BLaER1 (cell line): Measurements from ENCODE around the gene UNC5A.

Experiments
- H3K27ac ChIP-seq: shearing (Covaris generic); formaldehyde crosslinking; 2 replicates; pipeline ENCODE4 v1.8.1; 2022
- H3K27me3 ChIP-seq: shearing (Covaris generic); formaldehyde crosslinking; 2 replicates; pipeline ENCODE4 v1.8.1; 2022
- H3K36me3 ChIP-seq: shearing (Covaris generic); formaldehyde crosslinking; 2 replicates; pipeline ENCODE4 v1.8.1; 2022
- H3K4me1 ChIP-seq: shearing (Covaris generic); formaldehyde crosslinking; 2 replicates; pipeline ENCODE4 v1.8.1; 2022
- H3K4me2 ChIP-seq: shearing (Covaris generic); formaldehyde crosslinking; 2 replicates; pipeline ENCODE4 v1.8.1; 2022
- H3K4me3 ChIP-seq: shearing (Covaris generic); formaldehyde crosslinking; 2 replicates; pipeline ENCODE4 v1.8.1; 2022
- H3K9ac ChIP-seq: shearing (Covaris generic); formaldehyde crosslinking; 2 replicates; pipeline ENCODE4 v1.8.1; 2022
- H3K9me3 ChIP-seq: shearing (Covaris generic); formaldehyde crosslinking; 2 replicates; pipeline ENCODE4 v1.8.1; 2022
- H4K20me1 ChIP-seq: shearing (Covaris generic); formaldehyde crosslinking; 2 replicates; pipeline ENCODE4 v1.8.1; 2022
- Cebpa-rat ChIP-seq: shearing (Covaris generic); IDR thresholded peaks from 2 replicates; pipeline ENCODE4 v1.8.1; 2022

The UNC5A gene

DNA sequence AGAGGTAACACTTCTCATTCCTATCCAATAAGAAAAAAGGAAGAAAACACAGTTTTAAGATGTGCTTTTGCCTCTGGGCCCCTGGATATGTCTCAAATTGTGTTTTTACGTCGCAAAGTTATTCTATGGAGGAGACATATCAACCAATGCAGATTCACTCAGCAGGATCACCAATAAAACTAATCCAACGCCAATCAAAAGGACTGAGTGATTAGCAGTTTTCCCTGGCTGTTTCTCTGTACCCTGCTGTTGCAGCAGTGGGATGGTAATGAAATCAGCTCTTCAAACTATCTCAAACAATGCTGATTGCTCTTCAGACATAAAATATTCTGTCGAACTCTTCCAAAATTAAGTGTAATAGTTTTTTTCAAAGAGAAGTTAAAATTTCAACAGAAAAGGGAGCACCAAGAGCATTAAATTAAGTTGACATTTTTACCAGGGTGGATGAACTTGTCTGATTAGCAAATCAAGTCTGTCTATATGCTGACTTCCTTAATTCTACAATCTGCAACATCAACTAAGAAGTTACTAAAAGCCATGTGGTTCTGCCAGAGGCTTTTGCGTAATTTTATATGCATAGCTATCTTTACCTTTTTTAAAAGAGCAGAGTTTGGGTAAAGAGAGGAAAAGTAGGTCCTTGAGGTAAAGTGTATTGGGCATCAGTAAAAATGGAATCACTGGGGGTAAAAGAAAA lies 98.5 kb downstream of the UNC5A start:
- H3K9me3 ChIP-seq = no peaks in the 10 kb centered on the region
- H3K36me3 ChIP-seq = peaks cover 93% of the 10 kb centered on the region
- TF ChIP-seq Cebpa-rat = no peak
- no peak overlapping the region for H3K9ac ChIP-seq
- peaks cover 87% of the 10 kb centered on the region for H4K20me1 ChIP-seq
- no peak overlapping the region for H3K27ac ChIP-seq
- H3K4me2 ChIP-seq = no peak overlapping the region
- no peak overlapping the region for H3K4me3 ChIP-seq
- H3K4me1 ChIP-seq = no peaks in the 10 kb centered on the region
- no peaks in the 10 kb centered on the region for H3K27me3 ChIP-seq

DNA sequence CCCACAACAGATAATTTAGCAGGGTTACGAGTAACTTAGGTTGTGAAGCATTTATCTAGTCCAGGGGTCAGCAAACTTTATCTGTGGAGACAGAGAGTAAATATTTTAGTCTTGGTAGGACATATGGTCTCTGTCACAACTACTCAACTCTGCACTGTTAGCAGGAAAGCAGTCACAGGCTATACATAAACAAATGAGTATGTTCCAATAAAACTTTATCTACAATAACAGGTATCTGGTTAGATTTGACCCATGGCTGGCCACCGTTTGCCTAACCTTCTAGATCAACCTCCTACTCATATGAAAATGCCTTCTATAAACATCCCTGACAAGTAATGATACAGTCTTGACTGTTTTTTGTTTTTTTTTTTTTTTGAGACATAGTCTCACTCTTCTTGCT lies 101.8 kb downstream of the UNC5A start:
- H3K4me3 ChIP-seq = no peak overlapping the region
- no peak overlapping the region for H3K4me2 ChIP-seq
- H3K4me1 ChIP-seq = no peaks in the 10 kb centered on the region
- TF ChIP-seq Cebpa-rat = no peak
- H3K9ac ChIP-seq = no peak overlapping the region
- H3K27ac ChIP-seq = no peak overlapping the region
- H3K9me3 ChIP-seq = no peaks in the 10 kb centered on the region
- H3K27me3 ChIP-seq = no peaks in the 10 kb centered on the region
- H4K20me1 ChIP-seq = peaks cover 95% of the 10 kb centered on the region
- H3K36me3 ChIP-seq = peaks cover 83% of the 10 kb centered on the region

DNA sequence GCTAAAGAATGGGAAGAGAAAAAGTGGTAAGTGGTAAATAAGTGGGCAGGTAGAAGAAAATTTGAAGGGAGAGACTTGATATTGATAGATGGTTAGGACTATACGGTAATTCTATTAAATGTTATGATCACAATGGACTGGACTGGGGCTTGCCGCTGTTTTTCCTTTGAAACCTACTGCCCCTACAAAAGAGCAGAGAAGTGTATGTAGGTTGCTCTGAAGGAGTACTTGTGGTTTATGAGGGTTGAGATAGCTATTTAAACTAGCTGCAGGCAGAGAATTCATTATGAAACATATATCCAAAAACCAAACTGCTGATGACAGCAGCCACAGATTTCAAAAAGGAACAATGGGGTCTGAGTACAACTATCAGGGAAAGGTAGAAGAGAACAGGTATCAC lies 105.5 kb downstream of the UNC5A start:
- Histone ChIP-seq H3K4me3 (no peak overlapping the region), H3K4me2 (no peak overlapping the region), H3K36me3 (peaks cover 80% of the 10 kb centered on the region), H3K4me1 (no peaks in the 10 kb centered on the region), H3K9me3 (no peaks in the 10 kb centered on the region), H3K27me3 (no peaks in the 10 kb centered on the region), H4K20me1 (peaks cover 77% of the 10 kb centered on the region), H3K27ac (no peak overlapping the region), H3K9ac (no peak overlapping the region)
- no peak for TF ChIP-seq Cebpa-rat

DNA sequence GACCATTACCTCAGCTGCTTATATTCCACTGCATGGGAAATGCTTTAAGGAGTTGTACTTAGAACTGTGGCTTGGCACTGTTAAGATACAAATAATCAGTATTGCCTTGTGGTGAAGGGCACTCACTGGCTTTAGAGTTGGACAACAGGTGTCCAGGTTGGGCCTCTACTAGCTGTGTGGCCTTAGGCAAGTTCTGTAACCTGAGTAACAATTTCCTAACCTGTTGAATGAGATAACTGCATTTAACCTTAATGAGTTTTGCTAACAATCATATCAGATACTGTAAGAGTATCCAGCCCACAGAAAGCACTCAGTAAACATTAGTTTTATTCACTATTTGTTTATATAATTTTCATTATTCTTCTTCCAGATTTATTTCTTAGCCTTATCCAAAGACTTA lies 106.0 kb downstream of the UNC5A start:
- no peak for TF ChIP-seq Cebpa-rat
- no peak overlapping the region for H3K4me2 ChIP-seq
- no peak overlapping the region for H3K4me3 ChIP-seq
- no peaks in the 10 kb centered on the region for H3K9me3 ChIP-seq
- no peak overlapping the region for H3K9ac ChIP-seq
- peaks cover 76% of the 10 kb centered on the region for H4K20me1 ChIP-seq
- no peaks in the 10 kb centered on the region for H3K27me3 ChIP-seq
- no peaks in the 10 kb centered on the region for H3K4me1 ChIP-seq
- no peak overlapping the region for H3K27ac ChIP-seq
- H3K36me3 ChIP-seq = peaks cover 80% of the 10 kb centered on the region

DNA sequence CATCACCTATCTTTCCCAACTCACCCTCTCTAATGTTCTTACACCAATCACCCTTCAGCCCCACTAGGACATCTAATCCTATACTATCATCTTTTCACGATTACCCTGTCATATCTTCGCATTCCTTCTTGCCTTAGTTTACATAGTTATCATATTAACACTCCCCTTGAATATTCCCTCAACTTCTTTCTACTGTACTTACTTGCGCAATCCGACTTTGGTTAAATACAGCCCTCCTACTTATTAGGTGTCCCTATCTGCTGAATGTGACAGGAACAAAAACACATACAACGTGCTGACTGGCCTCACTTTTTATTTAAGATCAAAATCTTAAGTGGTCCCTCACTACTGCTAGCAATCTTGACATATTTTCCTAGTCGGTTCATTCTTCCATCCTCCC lies 108.3 kb downstream of the UNC5A start:
- Histone ChIP-seq H3K4me1 (no peaks in the 10 kb centered on the region), H3K4me3 (no peak overlapping the region), H3K9ac (no peak overlapping the region), H3K27me3 (no peaks in the 10 kb centered on the region), H3K9me3 (no peaks in the 10 kb centered on the region), H3K36me3 (peaks cover 80% of the 10 kb centered on the region), H3K27ac (no peak overlapping the region), H4K20me1 (peaks cover 73% of the 10 kb centered on the region), H3K4me2 (no peak overlapping the region)
- TF ChIP-seq Cebpa-rat = no peak

DNA sequence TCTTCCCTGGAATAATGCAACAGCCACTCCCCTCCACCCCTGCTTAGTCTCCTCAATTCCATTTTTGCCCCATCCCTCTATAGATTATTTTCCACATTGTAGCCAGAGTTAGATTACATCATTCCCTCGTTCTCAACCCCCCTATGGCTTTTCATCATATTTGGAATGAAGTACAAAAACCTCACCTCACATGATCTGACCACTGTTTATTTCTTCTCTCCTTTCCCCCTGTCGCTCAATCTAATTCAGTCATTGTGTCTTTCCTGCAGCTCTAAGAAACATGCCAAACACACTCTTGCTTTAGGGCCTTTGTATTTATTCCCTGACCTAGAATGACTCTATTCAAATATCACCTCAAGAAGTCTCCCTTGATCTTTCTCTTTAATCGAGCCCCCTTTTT lies 111.4 kb downstream of the UNC5A start:
- H3K27me3 ChIP-seq = no peaks in the 10 kb centered on the region
- H3K9ac ChIP-seq = no peak overlapping the region
- H3K4me3 ChIP-seq = no peak overlapping the region
- TF ChIP-seq Cebpa-rat = no peak
- H3K27ac ChIP-seq = no peak overlapping the region
- no peaks in the 10 kb centered on the region for H3K4me1 ChIP-seq
- H4K20me1 ChIP-seq = peaks cover 65% of the 10 kb centered on the region
- no peaks in the 10 kb centered on the region for H3K9me3 ChIP-seq
- no peak overlapping the region for H3K4me2 ChIP-seq
- H3K36me3 ChIP-seq = peaks cover 71% of the 10 kb centered on the region

DNA sequence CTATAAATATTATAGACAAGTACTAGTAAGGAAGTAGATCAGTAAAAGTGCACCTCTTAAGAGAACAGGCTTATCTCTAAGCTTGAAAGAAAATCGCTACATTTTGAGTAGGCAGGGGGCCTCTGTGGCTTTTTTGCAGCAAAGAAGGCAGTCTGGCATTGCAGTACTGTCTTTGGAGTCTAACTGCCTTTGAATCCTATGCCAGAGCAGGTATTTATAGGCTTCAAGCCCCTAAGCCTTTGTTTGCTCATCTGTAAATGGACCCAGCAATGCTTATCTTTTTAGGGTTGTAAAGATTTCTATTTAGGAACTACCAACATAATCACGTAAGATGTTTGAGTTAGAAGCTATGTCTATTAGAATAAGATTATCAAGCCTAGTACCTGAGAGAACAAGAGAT lies 112.5 kb downstream of the UNC5A start:
- H3K9me3 ChIP-seq = no peaks in the 10 kb centered on the region
- no peaks in the 10 kb centered on the region for H3K27me3 ChIP-seq
- no peak for TF ChIP-seq Cebpa-rat
- H3K27ac ChIP-seq = no peak overlapping the region
- H3K4me1 ChIP-seq = no peaks in the 10 kb centered on the region
- H4K20me1 ChIP-seq = peaks cover 55% of the 10 kb centered on the region
- no peak overlapping the region for H3K9ac ChIP-seq
- H3K36me3 ChIP-seq = peaks cover 71% of the 10 kb centered on the region
- no peak overlapping the region for H3K4me3 ChIP-seq
- H3K4me2 ChIP-seq = no peak overlapping the region

DNA sequence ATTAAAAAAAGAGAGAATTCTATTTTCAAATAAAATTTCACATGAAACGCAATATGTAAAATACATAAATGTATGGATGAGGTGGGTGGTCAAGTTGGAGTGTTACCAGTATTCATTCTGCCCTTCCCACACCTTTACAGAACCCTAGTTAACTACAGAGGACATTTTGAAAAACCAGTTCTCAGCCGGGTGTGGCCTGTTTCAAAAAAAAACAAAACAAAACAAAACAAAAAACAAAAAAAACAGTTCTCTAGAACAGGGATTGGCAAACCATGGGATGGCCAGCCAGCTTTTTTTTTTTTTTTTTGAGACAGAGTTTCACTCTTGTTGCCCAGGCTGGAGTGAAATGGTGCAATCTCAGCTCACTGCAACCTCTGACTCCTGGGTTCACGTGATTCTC lies 117.2 kb downstream of the UNC5A start:
- no peak for TF ChIP-seq Cebpa-rat
- Histone ChIP-seq H3K27ac (no peak overlapping the region), H3K9me3 (no peaks in the 10 kb centered on the region), H3K4me3 (no peak overlapping the region), H3K4me1 (no peaks in the 10 kb centered on the region), H3K4me2 (no peak overlapping the region), H4K20me1 (peaks cover 55% of the 10 kb centered on the region), H3K36me3 (peaks cover 73% of the 10 kb centered on the region), H3K27me3 (no peaks in the 10 kb centered on the region), H3K9ac (no peak overlapping the region)

DNA sequence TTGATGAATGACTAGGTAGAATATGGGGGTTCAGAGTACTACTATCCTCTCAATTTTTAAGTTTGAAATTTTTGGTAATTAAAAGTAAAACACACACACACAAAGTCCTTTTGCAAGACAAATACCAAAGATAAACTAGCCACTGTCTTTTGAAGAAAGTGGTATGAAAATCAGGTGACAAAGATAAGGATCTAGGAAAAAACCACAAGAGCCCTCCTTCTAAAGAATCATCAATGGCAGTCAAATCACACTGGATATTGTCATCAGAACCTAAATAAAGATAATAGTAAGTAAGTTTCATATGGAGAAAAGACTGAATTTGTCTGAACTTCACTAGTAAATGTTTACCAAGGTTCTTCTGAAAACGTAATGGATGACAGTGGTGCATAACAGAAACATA lies 119.3 kb downstream of the UNC5A start:
- H3K27me3 ChIP-seq = no peaks in the 10 kb centered on the region
- H3K4me3 ChIP-seq = no peak overlapping the region
- no peaks in the 10 kb centered on the region for H3K9me3 ChIP-seq
- H3K27ac ChIP-seq = no peak overlapping the region
- peaks cover 80% of the 10 kb centered on the region for H3K36me3 ChIP-seq
- H3K4me2 ChIP-seq = no peak overlapping the region
- no peak overlapping the region for H3K9ac ChIP-seq
- no peak for TF ChIP-seq Cebpa-rat
- H3K4me1 ChIP-seq = no peaks in the 10 kb centered on the region
- peaks cover 47% of the 10 kb centered on the region for H4K20me1 ChIP-seq
